DMS114 treated with DMSO at 0.1 percent for 48 hours (cell line): ENCODE data around the gene PHACTR1.

Experiments used
- DNase-seq: peaks from one replicate; lab custom pipeline; 2025; ENCODE audit not compliant: unreplicated experiment; lab: John Stamatoyannopoulos, UW

Gene PHACTR1

GRCh38 chr6:13183415-13184088 lies 467.0 kb downstream of the PHACTR1 start:
- DNase-seq = no peak

GRCh38 chr6:13184089-13184468 lies 467.5 kb downstream of the PHACTR1 start:
- no peak for DNase-seq

- DNase-seq = no peak
Measured at GRCh38 chr6:13184547-13184946, 468.0 kb downstream of the PHACTR1 start.

- DNase-seq = no peak
Measured at GRCh38 chr6:13186861-13187260, 470.3 kb downstream of the PHACTR1 start.

- DNase-seq = no peak
Measured at GRCh38 chr6:13187692-13188091, 471.1 kb downstream of the PHACTR1 start.

GRCh38 chr6:13188306-13188705 lies 471.7 kb downstream of the PHACTR1 start:
- DNase-seq = no peak

- no peak for DNase-seq
Measured at GRCh38 chr6:13189710-13190109, 473.1 kb downstream of the PHACTR1 start.

- no peak for DNase-seq
Measured at GRCh38 chr6:13190376-13190775, 473.8 kb downstream of the PHACTR1 start.

GRCh38 chr6:13191461-13191860 lies 474.9 kb downstream of the PHACTR1 start:
- DNase-seq = no peak

- DNase-seq = peak; percentile 36
Measured at GRCh38 chr6:13194852-13195251, 478.3 kb downstream of the PHACTR1 start.

- DNase-seq = no peak
Measured at GRCh38 chr6:13195803-13196202, 479.2 kb downstream of the PHACTR1 start.

- no peak for DNase-seq
Measured at GRCh38 chr6:13198168-13198567, 481.6 kb downstream of the PHACTR1 start.

GRCh38 chr6:13201336-13201735 lies 484.8 kb downstream of the PHACTR1 start:
- no peak for DNase-seq

GRCh38 chr6:13203145-13203544 lies 486.6 kb downstream of the PHACTR1 start:
- no peak for DNase-seq

GRCh38 chr6:13205106-13205505 lies 488.5 kb downstream of the PHACTR1 start:
- DNase-seq = no peak

GRCh38 chr6:13212096-13212495 lies 495.5 kb downstream of the PHACTR1 start:
- DNase-seq = no peak

GRCh38 chr6:13212538-13212937 lies 496.0 kb downstream of the PHACTR1 start:
- no peak for DNase-seq

- no peak for DNase-seq
Measured at GRCh38 chr6:13215390-13215789, 498.8 kb downstream of the PHACTR1 start.

- no peak for DNase-seq
Measured at GRCh38 chr6:13216236-13217014, 499.9 kb downstream of the PHACTR1 start.

GRCh38 chr6:13217206-13217905 lies 500.8 kb downstream of the PHACTR1 start:
- no peak for DNase-seq

- no peak for DNase-seq
Measured at GRCh38 chr6:13220266-13220665, 503.7 kb downstream of the PHACTR1 start.

GRCh38 chr6:13222048-13222447 lies 505.5 kb downstream of the PHACTR1 start:
- DNase-seq = no peak
